Activated naive CD8-positive, alpha-beta T cell treated with anti-CD3 and anti-CD28 coated beads for 36 hours (primary cell): Measurements from ENCODE around the gene FOXRED1. TPM values are rescaled to one million over a fixed set of nuclear protein-coding genes. Genes with fewer than 3 reads are reported as not detected.

Experiments
- DNase-seq: peaks from one replicate; pipeline ENCODE4 v3.0.0; 2021
- H3K27ac Mint-ChIP-seq: one replicate; pipeline ENCODE4 v1.8.0; 2022; ENCODE audit warnings: mild to moderate bottlenecking, moderate library complexity, mixed read lengths
- H3K27me3 Mint-ChIP-seq: one replicate; pipeline ENCODE4 v1.8.0; 2022; ENCODE audit warnings: mild to moderate bottlenecking, mixed read lengths
- H3K36me3 Mint-ChIP-seq: one replicate; pipeline ENCODE4 v1.8.0; 2021; ENCODE audit warnings: mild to moderate bottlenecking, mixed read lengths
- H3K4me1 Mint-ChIP-seq: one replicate; pipeline ENCODE4 v1.8.0; 2021; ENCODE audit warnings: mixed read lengths
- H3K4me3 Mint-ChIP-seq: one replicate; pipeline ENCODE4 v1.8.0; 2022; ENCODE audit warnings: mild to moderate bottlenecking, moderate library complexity, mixed read lengths
- H3K9me3 Mint-ChIP-seq: one replicate; pipeline ENCODE4 v1.8.0; 2022; ENCODE audit warnings: mixed read lengths
- total RNA-seq, 2 experiments: library from RNA; stranded (reverse); gene quantifications; one replicate each; pipeline ENCODE4 v1.2.3, GENCODE V29; 2021

FOXRED1 gene
- total RNA-seq, 2 experiments from 2014 or later = 43.8 to 44.5 TPM

DNA sequence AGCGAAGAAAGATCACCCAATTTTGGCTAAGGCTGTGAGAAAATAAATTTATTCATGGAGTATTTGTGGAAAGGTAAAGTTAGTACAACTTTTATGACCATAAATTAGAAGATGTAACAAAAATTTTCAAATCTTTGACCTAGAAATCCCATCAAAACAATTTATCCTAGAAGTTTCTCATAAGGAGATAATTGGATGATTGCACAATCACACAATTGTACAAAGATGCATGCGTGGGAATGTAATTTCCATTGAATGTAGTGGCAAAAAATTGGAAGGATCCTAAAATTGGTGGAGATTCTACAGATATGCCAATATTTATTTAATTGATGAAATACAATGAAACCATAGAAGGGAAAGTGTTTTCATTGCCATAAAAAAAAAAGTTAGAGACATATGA is 11.8 kb upstream of the FOXRED1 start:
- H3K36me3 Mint-ChIP-seq = peaks cover 10% of the 10 kb centered on the region
- H3K9me3 Mint-ChIP-seq = no peaks in the 10 kb centered on the region
- no peak overlapping the region for H3K4me3 Mint-ChIP-seq
- H3K4me1 Mint-ChIP-seq = peaks cover 6% of the 10 kb centered on the region
- no peak overlapping the region for H3K27ac Mint-ChIP-seq
- no peaks in the 10 kb centered on the region for H3K27me3 Mint-ChIP-seq
- no peak for DNase-seq

DNA sequence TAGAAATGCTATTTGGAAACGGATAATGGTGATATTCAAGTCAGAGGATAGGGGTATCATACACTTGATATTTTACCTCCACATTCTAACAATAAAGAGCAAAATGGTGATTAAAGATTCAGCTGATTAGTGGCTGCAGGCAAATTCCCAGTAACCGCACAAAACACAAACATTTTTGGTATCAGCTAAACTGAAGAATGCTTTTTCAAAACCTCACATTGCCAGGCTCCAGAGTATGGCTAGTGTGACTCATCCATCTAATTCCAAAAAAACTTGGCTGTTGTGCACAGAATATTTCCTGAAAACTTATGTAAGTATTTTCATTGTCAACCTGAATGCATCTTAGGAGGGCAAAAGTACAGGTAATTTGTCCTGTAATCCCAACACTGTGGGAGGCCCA is 11.2 kb upstream of the FOXRED1 start:
- peaks cover 10% of the 10 kb centered on the region for H3K36me3 Mint-ChIP-seq

DNA sequence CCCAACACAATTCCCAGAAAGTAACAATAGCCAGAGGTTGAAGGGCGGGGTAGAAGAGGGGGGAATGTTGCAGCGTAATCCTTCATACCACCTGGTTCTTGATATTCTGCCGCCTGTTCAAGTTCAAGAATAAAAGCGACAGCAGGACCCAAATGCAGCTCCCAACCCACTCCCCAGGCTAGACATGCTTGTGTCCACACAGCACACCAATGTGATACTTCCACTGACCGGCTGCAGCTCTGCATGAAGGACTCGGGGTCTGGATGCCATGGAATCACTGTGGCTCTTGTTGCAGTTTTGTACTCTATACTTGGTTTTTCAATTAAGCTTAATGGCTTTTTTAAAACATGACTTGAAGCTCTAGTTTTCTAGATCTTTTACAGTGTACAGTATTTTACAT is 6.7 kb upstream of the FOXRED1 start:
- Mint-ChIP-seq H3K27ac (no peak overlapping the region), H3K27me3 (no peaks in the 10 kb centered on the region), H3K4me1 (peaks cover 22% of the 10 kb centered on the region), H3K9me3 (no peaks in the 10 kb centered on the region), H3K4me3 (no peak overlapping the region), H3K36me3 (peaks cover 37% of the 10 kb centered on the region)
- DNase-seq = no peak

More for the DNA sequence above, 11.2 kb upstream of the FOXRED1 start:
- H3K27me3 Mint-ChIP-seq = no peaks in the 10 kb centered on the region
- H3K4me3 Mint-ChIP-seq = no peak overlapping the region
- H3K9me3 Mint-ChIP-seq = no peaks in the 10 kb centered on the region
- no peak for DNase-seq
- peaks cover 6% of the 10 kb centered on the region for H3K4me1 Mint-ChIP-seq
- H3K27ac Mint-ChIP-seq = no peak overlapping the region

GRCh38 chr11:126263489-126263888 is 5.5 kb upstream of the FOXRED1 start:
- Mint-ChIP-seq H3K4me1 (peaks cover 29% of the 10 kb centered on the region), H3K27me3 (no peaks in the 10 kb centered on the region), H3K36me3 (peaks cover 48% of the 10 kb centered on the region), H3K4me3 (no peak overlapping the region), H3K27ac (no peak overlapping the region), H3K9me3 (no peaks in the 10 kb centered on the region)
- no peak for DNase-seq

DNA sequence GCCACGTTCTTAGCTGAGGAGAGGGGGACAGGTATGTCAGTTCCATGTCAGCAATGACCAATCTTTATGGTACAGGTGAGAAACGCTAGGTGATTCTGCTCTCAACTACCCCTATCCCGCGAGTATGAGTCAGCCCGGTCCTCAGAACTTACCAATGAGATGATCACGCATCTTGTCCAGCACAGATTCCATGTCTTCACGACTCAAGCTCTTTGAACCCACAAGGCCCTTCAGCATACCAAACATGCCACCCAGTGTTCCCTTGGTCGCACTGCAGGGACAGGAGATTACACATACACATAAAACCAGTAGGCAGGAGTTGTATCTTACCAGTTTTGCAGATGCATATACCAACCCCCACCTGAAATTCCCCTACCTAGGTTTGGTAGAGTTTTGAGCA is 3.1 kb upstream of the FOXRED1 start:
- H3K36me3 Mint-ChIP-seq = peaks cover 49% of the 10 kb centered on the region
- no peak overlapping the region for H3K27ac Mint-ChIP-seq
- H3K4me1 Mint-ChIP-seq = peaks cover 35% of the 10 kb centered on the region
- no peaks in the 10 kb centered on the region for H3K9me3 Mint-ChIP-seq
- H3K4me3 Mint-ChIP-seq = no peak overlapping the region
- no peak for DNase-seq
- H3K27me3 Mint-ChIP-seq = no peaks in the 10 kb centered on the region

GRCh38 chr11:126267650-126268049 is 1.3 kb upstream of the FOXRED1 start:
- Mint-ChIP-seq H3K9me3 (no peaks in the 10 kb centered on the region), H3K36me3 (peaks cover 52% of the 10 kb centered on the region), H3K4me3 (peak overlapping the region; percentile 97)

DNA sequence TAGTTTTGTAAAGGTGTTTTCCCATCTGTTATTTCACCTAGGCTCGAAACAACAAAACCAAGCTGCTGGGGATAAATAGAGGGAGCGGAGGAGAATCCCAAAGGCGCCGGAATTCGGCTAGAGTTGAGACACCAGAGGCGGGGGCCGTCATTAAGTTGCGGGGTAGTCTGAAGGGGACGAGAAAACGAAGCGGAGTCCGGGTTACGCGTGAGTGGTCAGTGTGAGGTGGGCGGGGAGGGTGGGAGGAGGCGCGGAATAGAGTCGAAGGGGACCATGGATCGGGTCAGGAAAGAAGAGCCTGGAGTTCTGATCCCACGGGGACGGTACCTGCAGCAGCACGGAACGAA is 620 bp upstream of the FOXRED1 start:
- Mint-ChIP-seq H3K9me3 (no peaks in the 10 kb centered on the region), H3K36me3 (peaks cover 47% of the 10 kb centered on the region), H3K27me3 (no peaks in the 10 kb centered on the region), H3K4me3 (peak overlapping the region; percentile 97), H3K4me1 (peaks cover 37% of the 10 kb centered on the region), H3K27ac (peak overlapping the region; percentile 94)
- DNase-seq = no peak

More at GRCh38 chr11:126267650-126268049, 1.3 kb upstream of the FOXRED1 start:
- Mint-ChIP-seq H3K27ac (peak overlapping the region; percentile 94), H3K27me3 (no peaks in the 10 kb centered on the region), H3K4me1 (peaks cover 38% of the 10 kb centered on the region)
- DNase-seq = no peak

GRCh38 chr11:126277322-126277721 is 8.4 kb downstream of the FOXRED1 start:
- H3K27ac Mint-ChIP-seq = no peak overlapping the region
- H3K27me3 Mint-ChIP-seq = no peaks in the 10 kb centered on the region
- no peak overlapping the region for H3K4me3 Mint-ChIP-seq
- peaks cover 16% of the 10 kb centered on the region for H3K4me1 Mint-ChIP-seq
- H3K9me3 Mint-ChIP-seq = no peaks in the 10 kb centered on the region
- no peak for DNase-seq
- H3K36me3 Mint-ChIP-seq = peaks cover 25% of the 10 kb centered on the region

DNA sequence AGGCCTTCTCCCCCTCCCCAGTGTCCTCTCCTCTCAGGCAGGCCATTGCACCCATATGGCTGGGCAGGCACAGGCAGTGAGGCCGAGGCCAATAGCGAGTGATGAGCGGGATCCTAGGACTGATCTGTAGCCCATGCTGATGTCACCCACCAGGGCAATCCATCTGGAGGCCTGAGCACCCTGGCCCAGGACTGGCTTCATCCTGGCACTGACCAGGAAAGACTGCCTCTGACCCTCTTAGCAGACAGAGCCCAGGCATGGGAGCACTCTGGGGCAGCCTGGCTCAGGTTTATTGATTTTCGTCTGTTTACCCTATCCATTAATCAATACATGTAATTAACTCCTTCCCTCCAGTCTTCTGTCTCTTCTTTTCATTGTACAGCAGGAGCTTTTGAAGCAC is 8.8 kb downstream of the FOXRED1 start:
- peaks cover 25% of the 10 kb centered on the region for H3K36me3 Mint-ChIP-seq
- H3K4me1 Mint-ChIP-seq = peaks cover 18% of the 10 kb centered on the region
- H3K27ac Mint-ChIP-seq = no peak overlapping the region
- no peak for DNase-seq
- no peaks in the 10 kb centered on the region for H3K27me3 Mint-ChIP-seq
- H3K4me3 Mint-ChIP-seq = no peak overlapping the region
- H3K9me3 Mint-ChIP-seq = no peaks in the 10 kb centered on the region

DNA sequence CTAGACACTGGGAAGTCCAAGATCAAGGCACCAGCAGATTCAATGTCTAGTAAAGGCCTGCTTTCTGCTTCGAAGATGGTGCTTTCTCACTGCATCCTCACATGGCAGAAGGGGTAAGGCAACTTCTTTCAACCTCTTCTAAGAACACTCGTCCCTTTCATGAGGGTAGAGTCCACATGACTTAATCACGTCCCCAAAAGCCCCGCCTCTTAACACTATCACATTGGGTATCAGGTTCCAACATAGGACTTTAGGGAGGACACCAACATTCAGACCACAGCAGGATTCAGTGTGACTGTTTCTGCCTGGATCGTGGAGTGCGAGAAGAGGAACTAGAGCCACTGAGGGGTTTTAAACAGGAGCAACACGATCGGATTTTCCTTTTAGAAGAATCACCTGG is 10.2 kb downstream of the FOXRED1 start:
- no peak for DNase-seq
- Mint-ChIP-seq H3K36me3 (peaks cover 25% of the 10 kb centered on the region), H3K27me3 (no peaks in the 10 kb centered on the region), H3K9me3 (no peaks in the 10 kb centered on the region), H3K27ac (no peak overlapping the region), H3K4me1 (peaks cover 23% of the 10 kb centered on the region), H3K4me3 (no peak overlapping the region)

GRCh38 chr11:126280595-126280994 is 11.6 kb downstream of the FOXRED1 start:
- H3K4me3 Mint-ChIP-seq = no peak overlapping the region
- peak overlapping the region; percentile 48 for H3K27ac Mint-ChIP-seq
- H3K36me3 Mint-ChIP-seq = peaks cover 21% of the 10 kb centered on the region
- no peaks in the 10 kb centered on the region for H3K27me3 Mint-ChIP-seq
- H3K9me3 Mint-ChIP-seq = no peaks in the 10 kb centered on the region
- no peak for DNase-seq
- H3K4me1 Mint-ChIP-seq = peaks cover 33% of the 10 kb centered on the region

DNA sequence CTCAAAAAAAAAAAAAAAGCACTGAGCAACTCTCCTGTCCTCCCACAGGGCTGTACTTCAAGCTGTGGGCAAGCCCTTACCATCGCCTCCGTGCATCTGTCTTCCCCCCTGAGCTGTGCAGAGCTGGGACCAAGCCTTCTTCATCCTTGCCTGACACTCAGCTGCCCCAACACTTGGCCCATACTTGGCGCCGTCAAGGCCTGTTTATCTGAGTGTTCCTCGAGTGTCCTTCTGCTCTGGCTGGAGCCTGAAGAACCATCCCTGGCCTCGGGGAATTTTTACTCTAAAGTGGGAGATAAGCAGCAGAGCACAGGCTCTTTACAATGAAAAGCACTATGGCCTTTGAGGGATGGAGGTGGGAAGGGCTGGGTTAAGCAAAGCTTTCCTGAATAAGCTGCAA is 12.3 kb downstream of the FOXRED1 start:
- peak overlapping the region; percentile 5 for H3K27ac Mint-ChIP-seq
- H3K4me3 Mint-ChIP-seq = peak overlapping the region; percentile 22
- no peak for DNase-seq
- no peaks in the 10 kb centered on the region for H3K27me3 Mint-ChIP-seq
- H3K9me3 Mint-ChIP-seq = no peaks in the 10 kb centered on the region
- peaks cover 16% of the 10 kb centered on the region for H3K36me3 Mint-ChIP-seq
- peaks cover 33% of the 10 kb centered on the region for H3K4me1 Mint-ChIP-seq

DNA sequence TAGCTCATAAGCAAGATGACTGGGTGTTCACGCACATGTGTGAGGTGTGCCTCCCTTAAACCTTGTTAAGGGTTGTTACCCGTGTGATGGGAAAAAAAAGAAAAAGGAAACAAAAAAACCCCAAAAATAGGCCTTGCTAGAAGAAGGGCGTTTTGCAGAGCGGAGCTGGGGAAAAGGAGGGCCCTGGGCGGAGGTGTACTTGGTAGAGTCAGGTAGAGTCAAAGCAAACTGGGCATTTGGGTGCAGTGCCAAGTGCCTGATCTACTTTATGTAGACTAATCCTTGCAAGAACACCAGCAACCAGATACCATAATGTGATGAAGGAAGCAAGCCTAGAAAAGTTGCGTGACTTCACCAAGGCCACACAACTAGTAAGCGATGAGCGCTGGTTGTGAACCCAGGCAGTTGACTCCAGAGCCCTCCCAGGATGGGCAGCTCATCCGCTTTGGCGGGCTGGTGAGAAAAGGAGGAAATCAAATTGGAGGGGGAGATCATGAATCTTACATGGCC is 12.8 kb downstream of the FOXRED1 start:
- Mint-ChIP-seq H3K4me3 (peak overlapping the region; percentile 85), H3K36me3 (peaks cover 16% of the 10 kb centered on the region), H3K4me1 (peaks cover 35% of the 10 kb centered on the region), H3K27me3 (no peaks in the 10 kb centered on the region), H3K27ac (peak overlapping the region; percentile 8), H3K9me3 (no peaks in the 10 kb centered on the region)
- DNase-seq = no peak

DNA sequence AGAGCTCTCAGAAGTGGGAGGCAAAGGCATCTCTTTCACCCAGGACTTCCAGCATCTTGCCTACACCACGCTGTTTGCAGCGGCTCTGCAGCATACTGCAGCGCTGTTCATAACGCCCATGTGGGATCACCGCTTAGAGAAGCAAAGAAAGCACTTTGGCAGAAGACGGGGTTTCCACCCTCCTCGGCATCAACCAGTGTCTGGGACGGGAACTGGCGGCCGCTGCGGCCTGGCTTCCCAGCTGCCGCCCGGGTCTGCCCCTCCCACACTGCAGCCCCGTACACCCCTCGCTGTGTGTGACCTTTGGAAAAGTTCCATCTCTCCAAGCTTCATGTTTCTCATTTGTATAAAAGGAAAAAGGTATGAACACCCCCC is 13.4 kb downstream of the FOXRED1 start:
- Mint-ChIP-seq H3K4me3 (peak overlapping the region; percentile 85), H3K36me3 (peaks cover 16% of the 10 kb centered on the region)
- peak; percentile 39 for DNase-seq

DNA sequence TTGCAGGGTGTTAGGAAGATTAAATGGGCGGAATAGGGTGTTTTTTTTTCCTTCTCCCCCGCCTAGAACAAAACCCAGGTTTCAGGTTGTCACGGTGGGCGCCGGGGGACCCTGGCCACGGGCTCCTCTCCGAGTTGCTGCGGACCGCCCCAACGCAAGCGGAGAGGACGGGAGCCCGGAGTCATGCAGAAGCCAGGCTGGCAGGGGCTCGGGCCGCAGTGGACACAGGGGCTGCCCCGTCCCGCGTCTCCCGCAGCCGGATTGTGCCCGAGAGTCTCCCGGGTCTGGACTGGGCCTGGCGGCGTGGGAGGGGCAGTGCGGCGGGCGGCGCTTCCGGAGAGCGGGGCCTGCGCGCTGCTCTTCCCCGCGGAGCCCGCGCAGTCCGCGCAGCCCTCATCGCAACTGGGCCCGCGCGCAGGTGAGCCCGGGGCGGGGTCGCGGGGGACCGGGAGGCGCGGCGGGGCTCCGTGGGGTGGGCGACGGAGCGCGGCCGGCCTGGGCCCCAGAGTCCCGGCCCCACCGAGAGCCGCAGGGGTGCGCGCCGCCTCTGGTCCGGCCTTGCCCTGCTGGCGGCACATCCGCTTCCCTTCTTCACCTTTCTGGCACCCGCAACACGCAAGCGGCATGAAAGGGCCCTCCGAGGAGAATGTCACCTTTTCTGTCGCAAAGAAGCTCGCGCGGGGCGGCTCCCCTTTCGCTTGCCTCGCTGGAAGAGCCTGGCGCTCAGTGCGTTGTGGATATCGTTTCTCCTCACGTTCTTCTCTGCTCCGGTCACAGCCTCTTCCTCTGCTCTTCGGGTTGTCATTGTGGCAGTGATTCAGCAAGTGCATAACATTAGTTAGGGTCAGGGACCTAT is 14.0 kb downstream of the FOXRED1 start, which contains the start of gene TIRAP:
Gene TIRAP, plus strand, starts transcription at position 358 of the 856 bp plus-strand sequence. CDS start 7,802 bp downstream, outside the sequence.
- peaks cover 39% of the 10 kb centered on the region for H3K4me1 Mint-ChIP-seq
- DNase-seq = peak; percentile 66

More for the DNA sequence above, 13.4 kb downstream of the FOXRED1 start:
- Mint-ChIP-seq H3K9me3 (no peaks in the 10 kb centered on the region), H3K27ac (peak overlapping the region; percentile 91), H3K4me1 (peaks cover 38% of the 10 kb centered on the region), H3K27me3 (no peaks in the 10 kb centered on the region)

GRCh38 chr11:126284829-126285228 is 15.9 kb downstream of the FOXRED1 start:
- peaks cover 44% of the 10 kb centered on the region for H3K4me1 Mint-ChIP-seq
- no peaks in the 10 kb centered on the region for H3K9me3 Mint-ChIP-seq
- H3K27me3 Mint-ChIP-seq = no peaks in the 10 kb centered on the region
- peak overlapping the region; percentile 62 for H3K4me3 Mint-ChIP-seq
- peaks cover 2% of the 10 kb centered on the region for H3K36me3 Mint-ChIP-seq
- peak; percentile 85 for DNase-seq
- H3K27ac Mint-ChIP-seq = peak overlapping the region; percentile 64

More for the DNA sequence above, 14.0 kb downstream of the FOXRED1 start, which contains the start of gene TIRAP:
- Mint-ChIP-seq H3K36me3 (peaks cover 13% of the 10 kb centered on the region), H3K27ac (peak within 1 kb of the TSS; percentile 91), H3K9me3 (no peaks in the 10 kb centered on the region), H3K4me3 (peak within 1 kb of the TSS; percentile 94), H3K27me3 (no peaks in the 10 kb centered on the region)
